ENCODE results near the gene SF3B3.

GRCh38 chr16:70548936-70549335, 25.3 kb downstream of the SF3B3 start:
- no peak for TF ChIP-seq CTCF (IDR thresholded peaks at IDR 0.05)
- no peak for TF ChIP-seq POLR2A (IDR thresholded peaks at IDR 0.05)
